ENCODE results near the gene WDTC1. TPM values are rescaled to one million over a fixed set of nuclear protein-coding genes. Genes with fewer than 3 reads are reported as not detected.

WDTC1 gene
- total and polyA plus RNA-seq, 2 of the 8 experiments (the other 6 are each of a cell fraction or from before 2014, with no cell fraction given): 7.5 to 18.7 TPM

- TF ChIP-seq SRF (IDR thresholded peaks at IDR 0.05; ENCODE audit: low read depth, low read length) (no peak), ATF2 (IDR thresholded peaks at IDR 0.05; ENCODE audit: low read length) (no peak)
- TF ChIP-seq, protein P1, sequence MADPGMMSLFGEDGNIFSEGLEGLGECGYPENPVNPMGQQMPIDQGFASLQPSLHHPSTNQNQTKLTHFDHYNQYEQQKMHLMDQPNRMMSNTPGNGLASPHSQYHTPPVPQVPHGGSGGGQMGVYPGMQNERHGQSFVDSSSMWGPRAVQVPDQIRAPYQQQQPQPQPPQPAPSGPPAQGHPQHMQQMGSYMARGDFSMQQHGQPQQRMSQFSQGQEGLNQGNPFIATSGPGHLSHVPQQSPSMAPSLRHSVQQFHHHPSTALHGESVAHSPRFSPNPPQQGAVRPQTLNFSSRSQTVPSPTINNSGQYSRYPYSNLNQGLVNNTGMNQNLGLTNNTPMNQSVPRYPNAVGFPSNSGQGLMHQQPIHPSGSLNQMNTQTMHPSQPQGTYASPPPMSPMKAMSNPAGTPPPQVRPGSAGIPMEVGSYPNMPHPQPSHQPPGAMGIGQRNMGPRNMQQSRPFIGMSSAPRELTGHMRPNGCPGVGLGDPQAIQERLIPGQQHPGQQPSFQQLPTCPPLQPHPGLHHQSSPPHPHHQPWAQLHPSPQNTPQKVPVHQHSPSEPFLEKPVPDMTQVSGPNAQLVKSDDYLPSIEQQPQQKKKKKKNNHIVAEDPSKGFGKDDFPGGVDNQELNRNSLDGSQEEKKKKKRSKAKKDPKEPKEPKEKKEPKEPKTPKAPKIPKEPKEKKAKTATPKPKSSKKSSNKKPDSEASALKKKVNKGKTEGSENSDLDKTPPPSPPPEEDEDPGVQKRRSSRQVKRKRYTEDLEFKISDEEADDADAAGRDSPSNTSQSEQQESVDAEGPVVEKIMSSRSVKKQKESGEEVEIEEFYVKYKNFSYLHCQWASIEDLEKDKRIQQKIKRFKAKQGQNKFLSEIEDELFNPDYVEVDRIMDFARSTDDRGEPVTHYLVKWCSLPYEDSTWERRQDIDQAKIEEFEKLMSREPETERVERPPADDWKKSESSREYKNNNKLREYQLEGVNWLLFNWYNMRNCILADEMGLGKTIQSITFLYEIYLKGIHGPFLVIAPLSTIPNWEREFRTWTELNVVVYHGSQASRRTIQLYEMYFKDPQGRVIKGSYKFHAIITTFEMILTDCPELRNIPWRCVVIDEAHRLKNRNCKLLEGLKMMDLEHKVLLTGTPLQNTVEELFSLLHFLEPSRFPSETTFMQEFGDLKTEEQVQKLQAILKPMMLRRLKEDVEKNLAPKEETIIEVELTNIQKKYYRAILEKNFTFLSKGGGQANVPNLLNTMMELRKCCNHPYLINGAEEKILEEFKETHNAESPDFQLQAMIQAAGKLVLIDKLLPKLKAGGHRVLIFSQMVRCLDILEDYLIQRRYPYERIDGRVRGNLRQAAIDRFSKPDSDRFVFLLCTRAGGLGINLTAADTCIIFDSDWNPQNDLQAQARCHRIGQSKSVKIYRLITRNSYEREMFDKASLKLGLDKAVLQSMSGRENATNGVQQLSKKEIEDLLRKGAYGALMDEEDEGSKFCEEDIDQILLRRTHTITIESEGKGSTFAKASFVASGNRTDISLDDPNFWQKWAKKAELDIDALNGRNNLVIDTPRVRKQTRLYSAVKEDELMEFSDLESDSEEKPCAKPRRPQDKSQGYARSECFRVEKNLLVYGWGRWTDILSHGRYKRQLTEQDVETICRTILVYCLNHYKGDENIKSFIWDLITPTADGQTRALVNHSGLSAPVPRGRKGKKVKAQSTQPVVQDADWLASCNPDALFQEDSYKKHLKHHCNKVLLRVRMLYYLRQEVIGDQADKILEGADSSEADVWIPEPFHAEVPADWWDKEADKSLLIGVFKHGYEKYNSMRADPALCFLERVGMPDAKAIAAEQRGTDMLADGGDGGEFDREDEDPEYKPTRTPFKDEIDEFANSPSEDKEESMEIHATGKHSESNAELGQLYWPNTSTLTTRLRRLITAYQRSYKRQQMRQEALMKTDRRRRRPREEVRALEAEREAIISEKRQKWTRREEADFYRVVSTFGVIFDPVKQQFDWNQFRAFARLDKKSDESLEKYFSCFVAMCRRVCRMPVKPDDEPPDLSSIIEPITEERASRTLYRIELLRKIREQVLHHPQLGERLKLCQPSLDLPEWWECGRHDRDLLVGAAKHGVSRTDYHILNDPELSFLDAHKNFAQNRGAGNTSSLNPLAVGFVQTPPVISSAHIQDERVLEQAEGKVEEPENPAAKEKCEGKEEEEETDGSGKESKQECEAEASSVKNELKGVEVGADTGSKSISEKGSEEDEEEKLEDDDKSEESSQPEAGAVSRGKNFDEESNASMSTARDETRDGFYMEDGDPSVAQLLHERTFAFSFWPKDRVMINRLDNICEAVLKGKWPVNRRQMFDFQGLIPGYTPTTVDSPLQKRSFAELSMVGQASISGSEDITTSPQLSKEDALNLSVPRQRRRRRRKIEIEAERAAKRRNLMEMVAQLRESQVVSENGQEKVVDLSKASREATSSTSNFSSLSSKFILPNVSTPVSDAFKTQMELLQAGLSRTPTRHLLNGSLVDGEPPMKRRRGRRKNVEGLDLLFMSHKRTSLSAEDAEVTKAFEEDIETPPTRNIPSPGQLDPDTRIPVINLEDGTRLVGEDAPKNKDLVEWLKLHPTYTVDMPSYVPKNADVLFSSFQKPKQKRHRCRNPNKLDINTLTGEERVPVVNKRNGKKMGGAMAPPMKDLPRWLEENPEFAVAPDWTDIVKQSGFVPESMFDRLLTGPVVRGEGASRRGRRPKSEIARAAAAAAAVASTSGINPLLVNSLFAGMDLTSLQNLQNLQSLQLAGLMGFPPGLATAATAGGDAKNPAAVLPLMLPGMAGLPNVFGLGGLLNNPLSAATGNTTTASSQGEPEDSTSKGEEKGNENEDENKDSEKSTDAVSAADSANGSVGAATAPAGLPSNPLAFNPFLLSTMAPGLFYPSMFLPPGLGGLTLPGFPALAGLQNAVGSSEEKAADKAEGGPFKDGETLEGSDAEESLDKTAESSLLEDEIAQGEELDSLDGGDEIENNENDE (IDR thresholded peaks at IDR 0.05; ENCODE audit: insufficient replicate concordance, low read length): no peak
Measured at GRCh38 chr1:27341525-27342252, 107.3 kb downstream of the WDTC1 start, which contains the start of gene SYTL1 (continued).
